Measurements from ENCODE around the gene APOB.

GRCh38 chr2:21041943-21042707 lies 1.7 kb downstream of the APOB start:
- no peak for TF ChIP-seq CTCF (IDR thresholded peaks at IDR 0.05; ENCODE audit: insufficient read depth, low read length)
- no peak for TF ChIP-seq GABPA (IDR thresholded peaks at IDR 0.05; ENCODE audit: low read depth)
- TF ChIP-seq POLR2AphosphoS5 (IDR thresholded peaks at IDR 0.05; ENCODE audit: low read depth) = no peak

All from HL-60 (cell line).